ENCODE data around the gene NADK2. TPM values are rescaled to one million over a fixed set of nuclear protein-coding genes. Genes with fewer than 3 reads are reported as not detected.

Gene NADK2
- total and polyA plus RNA-seq, 2 experiments from 2014 or later: 13.2 to 41.2 TPM

DNA sequence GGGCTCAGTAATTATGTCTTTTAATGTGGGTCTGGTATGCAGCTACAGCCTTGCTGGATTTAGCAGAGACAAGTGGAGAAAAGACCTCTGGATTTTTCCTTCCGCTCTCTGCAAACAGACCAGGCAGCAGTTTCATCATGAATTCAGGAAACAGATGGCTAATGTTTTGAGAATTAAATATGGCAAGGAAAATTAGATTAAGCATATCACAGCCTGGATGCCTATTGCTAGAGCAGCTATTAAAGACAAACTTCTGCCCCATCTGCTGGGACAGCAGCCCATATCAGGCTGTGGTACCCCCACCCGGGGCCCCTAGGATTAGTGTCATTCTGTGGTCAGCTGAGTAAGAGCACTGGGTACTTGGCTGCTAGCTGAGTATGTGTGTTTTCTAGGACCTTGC, 83.6 kb downstream of the NADK2 start:
- Histone ChIP-seq H3K79me2 (ENCODE audit: insufficient read depth) (peaks cover 84% of the 10 kb centered on the region), H3K4me1 (ENCODE audit: insufficient read depth) (peaks cover 45% of the 10 kb centered on the region), H3K36me3 (ENCODE audit: low read depth) (peaks cover 24% of the 10 kb centered on the region; the same call in 1 of the 2 replicates), H3K9me3 (ENCODE audit: low read depth) (no peaks in the 10 kb centered on the region), H3K9ac (no peak overlapping the region), H3K9me2 (ENCODE audit: insufficient read depth) (no peaks in the 10 kb centered on the region), H3F3A (ENCODE audit: insufficient read depth) (peaks cover 34% of the 10 kb centered on the region), H3K27ac (no peak overlapping the region), H3K4me3 (no peak overlapping the region), H3K4me2 (ENCODE audit: unreplicated experiment) (peak overlapping the region; percentile 44), H3K27me3 (replicated peaks; ENCODE audit: insufficient read depth) (no peaks in the 10 kb centered on the region), H4K20me1 (ENCODE audit: insufficient read depth) (no peaks in the 10 kb centered on the region), H2AFZ (no peak overlapping the region)
- DNase-seq: peak; percentile 34
- in situ Hi-C loops (cut with MboI): no loop called here
- WGBS, 2 experiments (ENCODE audit: low coverage in 1 of 2, low lambda C conversion rate in 2 of 2, missing lambda C conversion rate in 2 of 2): 50 to 51% methylated on average over 2 of the region's 2 CpGs
- no peak for TF ChIP-seq EZH2phosphoT487 (IDR thresholded peaks at IDR 0.05; ENCODE audit: insufficient read depth, low read depth)
- TF ChIP-seq EZH2 (IDR thresholded peaks at IDR 0.05; ENCODE audit: insufficient read depth, poor library complexity, severe bottlenecking): no peak

DNA sequence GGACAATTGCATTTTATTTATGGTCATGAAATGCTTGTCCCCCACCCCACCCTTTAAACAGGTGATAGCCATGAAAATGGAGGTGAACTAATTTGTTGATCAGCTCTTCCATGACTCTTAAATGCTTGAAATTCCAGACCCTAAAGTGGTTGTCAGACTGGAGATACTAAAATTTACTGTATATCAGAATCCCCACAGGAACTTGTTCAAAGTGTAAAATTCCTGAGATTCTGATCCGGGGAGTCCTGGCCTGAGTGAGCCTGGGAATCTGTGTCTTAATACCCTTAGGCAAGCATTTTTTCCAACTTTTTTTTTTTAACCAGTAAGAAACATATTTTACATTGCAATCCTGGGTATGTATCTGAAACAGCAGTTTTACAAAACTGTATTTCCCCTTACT, 85.1 kb downstream of the NADK2 start:
- no peak overlapping the region for H3K9ac ChIP-seq

DNA sequence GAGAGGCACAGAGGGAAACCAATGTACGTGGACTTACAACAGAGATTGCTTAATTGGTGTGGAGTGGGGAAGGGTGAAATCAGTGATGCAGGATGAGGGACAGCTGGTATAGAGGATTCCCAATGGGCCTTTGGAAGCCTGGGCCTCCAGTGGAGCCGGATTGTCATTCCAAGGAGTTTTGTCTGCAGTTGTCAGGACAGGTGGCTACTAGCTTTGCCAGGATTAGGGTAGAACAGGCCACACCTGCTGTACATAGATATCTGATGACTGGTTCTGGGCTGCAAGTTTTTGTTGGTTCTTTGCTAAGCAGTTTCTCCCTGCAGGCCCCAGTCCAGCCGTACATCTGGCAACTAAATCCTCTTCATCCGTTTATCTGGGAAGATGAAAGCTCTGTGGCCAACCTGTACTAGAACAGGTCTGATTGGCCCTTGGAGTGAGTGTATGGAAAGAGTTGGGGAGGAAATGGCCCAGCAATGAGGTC, 85.6 kb downstream of the NADK2 start:
- Histone ChIP-seq H3K4me2 (ENCODE audit: unreplicated experiment) (peak overlapping the region; percentile 44), H3K27ac (peak overlapping the region; percentile 63), H2AFZ (no peak overlapping the region), H3F3A (ENCODE audit: insufficient read depth) (peaks cover 42% of the 10 kb centered on the region), H3K36me3 (ENCODE audit: low read depth) (peaks cover 15% of the 10 kb centered on the region; the same call in 1 of the 2 replicates), H4K20me1 (ENCODE audit: insufficient read depth) (no peaks in the 10 kb centered on the region), H3K27me3 (replicated peaks; ENCODE audit: insufficient read depth) (no peaks in the 10 kb centered on the region), H3K79me2 (ENCODE audit: insufficient read depth) (peaks cover 81% of the 10 kb centered on the region), H3K4me3 (no peak overlapping the region), H3K9me2 (ENCODE audit: insufficient read depth) (no peaks in the 10 kb centered on the region), H3K9ac (no peak overlapping the region), H3K9me3 (ENCODE audit: low read depth) (no peaks in the 10 kb centered on the region), H3K4me1 (ENCODE audit: insufficient read depth) (peaks cover 46% of the 10 kb centered on the region)
- in situ Hi-C loops (cut with MboI): no loop called here
- DNase-seq: peak; percentile 53
- WGBS, 2 experiments (ENCODE audit: low coverage in 1 of 2, low lambda C conversion rate in 2 of 2, missing lambda C conversion rate in 2 of 2): 38 to 42% methylated on average over 4 of the region's 4 CpGs
- TF ChIP-seq EZH2phosphoT487 (IDR thresholded peaks at IDR 0.05; ENCODE audit: insufficient read depth, low read depth): no peak
- TF ChIP-seq EZH2 (IDR thresholded peaks at IDR 0.05; ENCODE audit: insufficient read depth, poor library complexity, severe bottlenecking): no peak

More for the DNA sequence above, 85.1 kb downstream of the NADK2 start:
- H3K36me3 ChIP-seq (ENCODE audit: low read depth): peaks cover 20% of the 10 kb centered on the region; the same call in 1 of the 2 replicates
- TF ChIP-seq EZH2 (IDR thresholded peaks at IDR 0.05; ENCODE audit: insufficient read depth, poor library complexity, severe bottlenecking) (no peak), EZH2phosphoT487 (IDR thresholded peaks at IDR 0.05; ENCODE audit: insufficient read depth, low read depth) (no peak)
- no peaks in the 10 kb centered on the region for H3K9me3 ChIP-seq (ENCODE audit: low read depth)
- H4K20me1 ChIP-seq (ENCODE audit: insufficient read depth): no peaks in the 10 kb centered on the region
- peak overlapping the region; percentile 44 for H3K4me2 ChIP-seq (ENCODE audit: unreplicated experiment)
- H3K4me3 ChIP-seq: no peak overlapping the region
- DNase-seq: peak; percentile 79
- H3K27ac ChIP-seq: peak overlapping the region; percentile 63
- H3K4me1 ChIP-seq (ENCODE audit: insufficient read depth): peaks cover 46% of the 10 kb centered on the region
- peaks cover 81% of the 10 kb centered on the region for H3K79me2 ChIP-seq (ENCODE audit: insufficient read depth)
- 0 to 3% methylated on average over 1 of the region's 1 CpG for WGBS, 2 experiments (ENCODE audit: low coverage in 1 of 2, low lambda C conversion rate in 2 of 2, missing lambda C conversion rate in 2 of 2)
- in situ Hi-C loops (cut with MboI): no loop called here
- no peaks in the 10 kb centered on the region for H3K9me2 ChIP-seq (ENCODE audit: insufficient read depth)
- H2AFZ ChIP-seq: no peak overlapping the region
- peaks cover 42% of the 10 kb centered on the region for H3F3A ChIP-seq (ENCODE audit: insufficient read depth)
- H3K27me3 ChIP-seq (replicated peaks; ENCODE audit: insufficient read depth): no peaks in the 10 kb centered on the region

DNA sequence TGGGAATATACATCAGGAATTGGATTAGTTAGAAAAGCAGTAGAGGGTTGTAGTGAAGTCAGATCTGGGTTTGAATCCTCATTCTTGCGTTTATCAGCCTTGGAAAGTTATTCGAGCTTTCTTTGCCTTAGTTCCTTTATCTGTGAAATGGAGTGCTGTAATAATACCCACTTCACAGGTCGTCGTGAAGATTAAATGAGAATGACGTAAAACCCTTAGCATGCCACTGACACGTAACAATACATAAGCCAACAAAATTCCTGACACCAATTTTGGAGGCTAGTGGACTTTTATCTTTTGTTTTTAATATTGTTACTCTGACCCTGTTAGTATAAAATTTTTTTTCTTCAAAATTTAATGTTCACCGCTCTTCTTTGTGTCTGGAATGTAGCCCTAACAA, 86.4 kb downstream of the NADK2 start:
- WGBS, 2 experiments (ENCODE audit: low coverage in 1 of 2, low lambda C conversion rate in 2 of 2, missing lambda C conversion rate in 2 of 2): 95 to 97% methylated on average over 7 of the region's 7 CpGs
- Histone ChIP-seq H3K9me3 (ENCODE audit: low read depth) (no peaks in the 10 kb centered on the region), H3K27ac (peak overlapping the region; percentile 63; the same call in 1 of the 2 replicates), H3K4me3 (no peak overlapping the region), H3K9ac (no peak overlapping the region), H3F3A (ENCODE audit: insufficient read depth) (peaks cover 42% of the 10 kb centered on the region), H3K27me3 (replicated peaks; ENCODE audit: insufficient read depth) (no peaks in the 10 kb centered on the region), H4K20me1 (ENCODE audit: insufficient read depth) (no peaks in the 10 kb centered on the region), H3K79me2 (ENCODE audit: insufficient read depth) (peaks cover 81% of the 10 kb centered on the region), H3K4me1 (ENCODE audit: insufficient read depth) (peaks cover 46% of the 10 kb centered on the region), H3K9me2 (ENCODE audit: insufficient read depth) (no peaks in the 10 kb centered on the region), H3K36me3 (ENCODE audit: low read depth) (peaks cover 15% of the 10 kb centered on the region; the same call in 1 of the 2 replicates), H3K4me2 (ENCODE audit: unreplicated experiment) (peak overlapping the region; percentile 44), H2AFZ (no peak overlapping the region)
- no peak for DNase-seq
- in situ Hi-C loops (cut with MboI): no loop called here
- no peak for TF ChIP-seq EZH2 (IDR thresholded peaks at IDR 0.05; ENCODE audit: insufficient read depth, poor library complexity, severe bottlenecking)
- no peak for TF ChIP-seq EZH2phosphoT487 (IDR thresholded peaks at IDR 0.05; ENCODE audit: insufficient read depth, low read depth)

Measured in GM23248 (cell line).